Body of pancreas (tissue), 4 donors: Measurements from ENCODE around the gene GSTO2. TPM values are rescaled to one million over a fixed set of nuclear protein-coding genes. Genes with fewer than 3 reads are reported as not detected.
A peak's percentile ranks its signal among the peaks of the same experiment; 100 is the strongest.

Experiments
- ATAC-seq: fragments of 150-250 bp; one replicate; pipeline ENCODE4 v1.9.1; 2016
- DNase-seq, 4 donors: peaks; one replicate each; pipeline ENCODE4 v3.0.0-alpha.2; 2019
- H3K27ac ChIP-seq, 4 donors: fragments of 200-600 bp; sonication (generic); 1 replicate in 3 of 4; 2 replicates in 1 of 4; pipeline versions ENCODE4 v1.5.1 to v1.6.1; 2016 to 2019; ENCODE audit warnings: mild to moderate bottlenecking in 1 of 4, mixed read lengths in 1 of 4, moderate library complexity in 1 of 4
- H3K27me3 ChIP-seq, 2 donors: fragments of 200-600 bp; sonication (generic); one replicate each; pipeline ENCODE4 v1.6.0; 2016; ENCODE audit warnings: mild to moderate bottlenecking in 1 of 2
- H3K36me3 ChIP-seq, 2 donors: fragments of 200-600 bp; sonication (generic); replicated peaks in 1 of 2; 2 replicates each; pipeline ENCODE4 v1.5.1; 2016; ENCODE audit warnings: low read depth in 2 of 2; ENCODE audit not compliant: insufficient read depth in 1 of 2
- H3K4me1 ChIP-seq: fragments of 200-600 bp; sonication (generic); one replicate; pipeline ENCODE4 v1.6.0; 2016
- H3K4me3 ChIP-seq, 2 donors: fragments of 200-600 bp; sonication (generic); 1 replicate in 1 of 2; 2 replicates in 1 of 2; pipeline ENCODE4 v1.5.1; 2016 to 2019
- H3K9me3 ChIP-seq, 3 donors: fragments of 200-600 bp; sonication (generic); 1 replicate in 2 of 3; 2 replicates in 1 of 3; pipeline ENCODE4 v1.5.1; 2016
- POLR2A ChIP-seq, 3 donors: fragments of 450-650 bp; IDR thresholded peaks; one replicate each; pipeline ENCODE4 v1.6.1; 2016; ENCODE audit warnings: antibody characterized with exemption in 3 of 3, mild to moderate bottlenecking in 2 of 3
- WGBS, 2 donors: methylation state at CpG; one replicate each; pipeline ENCODE4 v1.1.5; 2017; 5-methylcytosine and 5-hydroxymethylcytosine counted together
- intact Hi-C: fragments of 100-400 bp; cut with DNase I; formaldehyde crosslinking; loops from one replicate; pipeline ENCODE4 v1.15.1; 2023
- total RNA-seq, 2 donors: library from RNA; depleted of rRNA; stranded (reverse); fragments of >200 nt; gene quantifications; one replicate each; pipeline ENCODE4 v1.1.0, GENCODE V29; 2016
- TF ChIP-seq, protein P1 (sequence below), 7 experiments: fragments of 450-650 bp in 4 of 7; fragments of 200-600 bp in 3 of 7; sonication (generic) in 3 of 7; IDR thresholded peaks; one replicate each; pipeline ENCODE4 v1.5.1; 2016 to 2019; ENCODE audit warnings: antibody characterized with exemption in 7 of 7

The GSTO2 gene
- total RNA-seq, 2 donors from 2014 or later = 9.6 to 26.5 TPM

GRCh38 chr10:104273899-104274575 lies 5.1 kb downstream of the GSTO2 start:
- ATAC-seq (no peak), DNase-seq (no peak)

DNA sequence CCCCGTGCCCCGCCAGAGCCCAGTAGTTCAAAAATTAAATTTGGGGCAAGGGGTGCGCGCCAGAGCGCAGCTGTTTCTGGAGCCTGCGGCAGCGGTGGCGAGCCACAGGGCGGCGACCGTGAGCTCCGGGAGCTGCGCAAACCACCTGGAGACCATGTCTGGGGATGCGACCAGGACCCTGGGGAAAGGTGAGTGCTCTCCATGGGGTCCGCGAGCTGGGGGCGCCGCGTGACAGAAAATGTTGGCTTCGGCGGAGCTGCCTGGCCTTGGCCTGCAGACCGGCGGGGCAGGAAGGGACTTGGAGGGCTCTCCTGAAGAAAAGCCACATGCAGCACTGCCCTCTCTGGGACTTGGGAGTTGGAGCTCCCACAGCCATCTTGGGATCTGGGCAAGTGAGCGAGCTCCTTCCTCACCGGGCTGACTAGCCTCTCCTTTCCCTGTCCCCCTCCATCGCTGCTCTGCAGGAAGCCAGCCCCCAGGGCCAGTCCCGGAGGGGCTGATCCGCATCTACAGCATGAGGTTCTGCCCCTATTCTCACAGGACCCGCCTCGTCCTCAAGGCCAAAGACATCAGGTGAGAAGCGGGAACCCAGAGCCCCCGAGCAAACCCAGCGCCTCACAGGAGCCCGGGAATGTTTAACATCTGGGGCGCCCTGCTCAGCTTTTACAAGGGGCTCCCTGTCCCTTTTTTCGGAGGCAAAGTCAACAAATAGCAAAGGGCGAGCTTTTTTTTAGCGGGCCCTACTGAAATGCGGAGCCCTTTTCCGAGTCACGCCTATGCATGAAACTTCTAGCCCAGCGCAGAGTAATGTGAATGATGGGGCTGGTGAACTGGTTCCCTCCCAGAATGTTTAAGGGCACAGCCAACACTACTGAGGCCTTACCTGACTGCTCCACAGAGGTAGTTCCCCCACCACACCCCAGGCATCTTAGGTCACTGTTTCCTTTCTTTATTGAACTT lies 6.1 kb downstream of the GSTO2 start:
- H3K27me3 ChIP-seq = no peaks in the 10 kb centered on the region
- ATAC-seq (peak; percentile 96), DNase-seq (peak; percentile 59 to 74 (median 70))
- no peaks in the 10 kb centered on the region for H3K36me3 ChIP-seq
- H3K9me3 ChIP-seq = no peaks in the 10 kb centered on the region
- WGBS, 2 donors = 6 to 8% methylated on average over 17 to 41 of the region's 42 CpGs
- H3K4me1 ChIP-seq = peaks cover 27% of the 10 kb centered on the region
- intact Hi-C loops = no loop called here
- peak overlapping the region in 3 of 4 donors; percentile 59 to 68 (median 61) for H3K27ac ChIP-seq
- peak in 2 of 3 donors; percentile 42 to 45 for TF ChIP-seq POLR2A (IDR thresholded peaks at IDR 0.05)
- TF ChIP-seq, protein P1, sequence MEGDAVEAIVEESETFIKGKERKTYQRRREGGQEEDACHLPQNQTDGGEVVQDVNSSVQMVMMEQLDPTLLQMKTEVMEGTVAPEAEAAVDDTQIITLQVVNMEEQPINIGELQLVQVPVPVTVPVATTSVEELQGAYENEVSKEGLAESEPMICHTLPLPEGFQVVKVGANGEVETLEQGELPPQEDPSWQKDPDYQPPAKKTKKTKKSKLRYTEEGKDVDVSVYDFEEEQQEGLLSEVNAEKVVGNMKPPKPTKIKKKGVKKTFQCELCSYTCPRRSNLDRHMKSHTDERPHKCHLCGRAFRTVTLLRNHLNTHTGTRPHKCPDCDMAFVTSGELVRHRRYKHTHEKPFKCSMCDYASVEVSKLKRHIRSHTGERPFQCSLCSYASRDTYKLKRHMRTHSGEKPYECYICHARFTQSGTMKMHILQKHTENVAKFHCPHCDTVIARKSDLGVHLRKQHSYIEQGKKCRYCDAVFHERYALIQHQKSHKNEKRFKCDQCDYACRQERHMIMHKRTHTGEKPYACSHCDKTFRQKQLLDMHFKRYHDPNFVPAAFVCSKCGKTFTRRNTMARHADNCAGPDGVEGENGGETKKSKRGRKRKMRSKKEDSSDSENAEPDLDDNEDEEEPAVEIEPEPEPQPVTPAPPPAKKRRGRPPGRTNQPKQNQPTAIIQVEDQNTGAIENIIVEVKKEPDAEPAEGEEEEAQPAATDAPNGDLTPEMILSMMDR (IDR thresholded peaks at IDR 0.05) = peak; percentile 82 to 97 (median 89)
- H3K4me3 ChIP-seq = peak overlapping the region; percentile 49 to 67

More at GRCh38 chr10:104273899-104274575, 5.1 kb downstream of the GSTO2 start:
- intact Hi-C loops = no loop called here
- Histone ChIP-seq H3K4me1 (peaks cover 27% of the 10 kb centered on the region), H3K27ac (peak overlapping the region in 3 of 4 donors; percentile 59 to 68 (median 61)), H3K4me3 (no peak overlapping the region), H3K27me3 (no peaks in the 10 kb centered on the region), H3K36me3 (no peaks in the 10 kb centered on the region), H3K9me3 (no peaks in the 10 kb centered on the region)
- no peak for TF ChIP-seq POLR2A (IDR thresholded peaks at IDR 0.05)
- TF ChIP-seq, protein P1 (IDR thresholded peaks at IDR 0.05) = no peak
- WGBS, 2 donors = 41 to 52% methylated on average over 4 of the region's 4 CpGs

- no peak overlapping the region for H3K27ac ChIP-seq
- no peaks in the 10 kb centered on the region for H3K36me3 ChIP-seq
- H3K4me3 ChIP-seq = no peak overlapping the region
- ATAC-seq = no peak
- H3K4me1 ChIP-seq = peaks cover 27% of the 10 kb centered on the region
- DNase-seq = no peak
- 32 to 35% methylated on average over 1 of the region's 1 CpG for WGBS, 2 donors
- no peaks in the 10 kb centered on the region for H3K27me3 ChIP-seq
- no peak for TF ChIP-seq POLR2A (IDR thresholded peaks at IDR 0.05)
- intact Hi-C loops = no loop called here
- no peaks in the 10 kb centered on the region for H3K9me3 ChIP-seq
Observed at GRCh38 chr10:104276192-104276591, 7.2 kb downstream of the GSTO2 start.

DNA sequence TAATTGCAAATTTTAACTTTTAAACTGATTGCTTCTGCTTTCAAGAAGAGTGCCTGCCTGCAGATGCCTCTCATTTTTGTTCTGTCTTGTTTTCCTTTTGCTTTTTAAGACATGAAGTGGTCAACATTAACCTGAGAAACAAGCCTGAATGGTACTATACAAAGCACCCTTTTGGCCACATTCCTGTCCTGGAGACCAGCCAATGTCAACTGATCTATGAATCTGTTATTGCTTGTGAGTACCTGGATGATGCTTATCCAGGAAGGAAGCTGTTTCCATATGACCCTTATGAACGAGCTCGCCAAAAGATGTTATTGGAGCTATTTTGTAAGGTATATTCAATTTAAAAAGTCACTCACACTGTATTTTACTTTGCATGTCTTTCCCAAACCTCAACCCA lies 8.8 kb downstream of the GSTO2 start:
- WGBS, 2 donors = 33 to 43% methylated on average over 2 of the region's 2 CpGs
- Histone ChIP-seq H3K4me1 (peaks cover 27% of the 10 kb centered on the region), H3K36me3 (no peaks in the 10 kb centered on the region), H3K27ac (no peak overlapping the region), H3K9me3 (no peaks in the 10 kb centered on the region), H3K4me3 (no peak overlapping the region), H3K27me3 (no peaks in the 10 kb centered on the region)
- TF ChIP-seq POLR2A (IDR thresholded peaks at IDR 0.05) = no peak
- TF ChIP-seq, protein P1 (IDR thresholded peaks at IDR 0.05) = no peak
- intact Hi-C loops = no loop called here
- ATAC-seq (no peak), DNase-seq (peak in 3 of 4 donors; percentile 51 to 64 (median 63))
